GM18499 (cell line): Measurements from ENCODE around the gene EIF5A.

Experiments used
- ATAC-seq: cut with Tn5 transposase; IDR thresholded peaks from one replicate; pipeline ENCODE4 v1.9.1; 2021; ENCODE audit warnings: moderate number of reproducible peaks; ENCODE audit not compliant: insufficient read depth, unreplicated experiment

EIF5A gene

GRCh38 chr17:7306911-7307685, at the start of gene EIF5A:
TSS of gene EIF5A (plus strand) at chr17:7307628. CDS start at chr17:7309636, 2,008 bp downstream.
- peak; percentile 56 for ATAC-seq

- ATAC-seq: no peak
Observed at GRCh38 chr17:7258731-7259554, 48.5 kb upstream of the EIF5A start.

- ATAC-seq: no peak
Observed at GRCh38 chr17:7259555-7259889, 47.9 kb upstream of the EIF5A start.

- ATAC-seq: no peak
Observed at GRCh38 chr17:7260151-7260550, 47.3 kb upstream of the EIF5A start.

- ATAC-seq: no peak
Observed at GRCh38 chr17:7260651-7261378, 46.6 kb upstream of the EIF5A start.

- no peak for ATAC-seq
Observed at GRCh38 chr17:7261379-7262191, 45.8 kb upstream of the EIF5A start.

- ATAC-seq: no peak
Observed at GRCh38 chr17:7262192-7262934, 45.1 kb upstream of the EIF5A start, which contains the start of gene CLDN7. TSS of gene CLDN7 (minus strand) at chr17:7262478. CDS start at chr17:7262043, 435 bp downstream.

GRCh38 chr17:7262935-7263800, 44.3 kb upstream of the EIF5A start:
- no peak for ATAC-seq

GRCh38 chr17:7263801-7264078, 43.7 kb upstream of the EIF5A start:
- ATAC-seq: no peak

GRCh38 chr17:7266784-7267183, 40.6 kb upstream of the EIF5A start:
- ATAC-seq: no peak

- no peak for ATAC-seq
Observed at GRCh38 chr17:7279448-7279847, 28.0 kb upstream of the EIF5A start.

GRCh38 chr17:7280519-7281073, 26.8 kb upstream of the EIF5A start:
- no peak for ATAC-seq

GRCh38 chr17:7281074-7281952, 26.1 kb upstream of the EIF5A start, which contains the start of gene SLC2A4:
TSS of gene SLC2A4 (plus strand) at chr17:7281718. CDS start at chr17:7281935, 217 bp downstream.
- ATAC-seq: no peak

- ATAC-seq: no peak
Observed at GRCh38 chr17:7281953-7282751, 25.3 kb upstream of the EIF5A start.

GRCh38 chr17:7282752-7283321, 24.6 kb upstream of the EIF5A start:
- ATAC-seq: no peak
